ENCODE results near the gene AFG1L. TPM values are rescaled to one million over a fixed set of nuclear protein-coding genes. Genes with fewer than 3 reads are reported as not detected.
A peak's percentile ranks its signal among the peaks of the same experiment; 100 is the strongest.
"Not testable (repeated sequence)": the region's sequence is repeated elsewhere in the genome, so short reads cannot be mapped to it uniquely, and the experiment has no call there.

Gene AFG1L
- total RNA-seq, 1 donor from 2014 or later = 3.2 TPM

DNA sequence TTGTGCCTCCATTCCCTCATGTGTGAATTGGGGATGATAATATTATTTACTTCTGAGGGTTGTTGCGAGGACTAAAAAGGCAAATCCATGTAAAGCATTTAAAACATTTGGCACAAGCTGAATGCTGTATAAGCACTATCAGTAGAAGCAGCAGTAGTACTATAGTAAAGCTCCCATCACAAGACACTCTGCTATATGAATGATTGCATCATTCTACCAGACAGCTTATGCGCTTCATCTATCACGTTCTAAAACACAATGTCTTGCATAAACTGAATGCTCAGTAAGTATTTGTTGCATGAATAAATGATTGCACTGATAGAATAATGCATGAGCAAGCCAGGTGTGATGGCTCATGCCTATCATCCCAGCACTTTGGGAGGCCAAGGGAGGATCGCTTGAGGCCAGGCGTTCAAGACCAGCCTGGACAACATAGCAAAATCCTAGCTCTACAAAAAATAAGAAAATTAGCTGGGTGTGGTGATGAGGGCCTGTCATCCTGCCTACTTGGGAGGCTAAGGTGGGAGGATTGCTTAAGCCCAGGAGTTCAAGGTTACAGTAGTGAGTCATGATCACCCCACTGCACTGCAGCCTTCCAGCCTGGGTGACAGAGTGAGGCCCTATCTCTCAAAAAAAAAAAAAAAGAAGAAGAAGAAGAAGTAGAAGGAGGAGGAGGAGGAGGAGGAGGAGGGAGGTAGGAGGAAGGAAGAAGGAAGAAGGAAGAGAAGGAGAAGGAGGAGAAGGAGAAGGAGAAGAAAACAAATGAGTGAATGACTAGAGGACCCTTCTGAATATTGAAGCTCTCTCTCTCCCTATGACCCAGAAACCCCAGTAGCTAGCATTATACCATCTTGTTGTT lies 215.8 kb downstream of the AFG1L start:
- DNase-seq (ENCODE audit: low read depth in 2 of 2) = no peak

- DNase-seq (ENCODE audit: low read depth in 2 of 2) = peak; percentile 32 to 34
Observed at GRCh38 chr6:108518714-108519576, 224.1 kb downstream of the AFG1L start.

DNA sequence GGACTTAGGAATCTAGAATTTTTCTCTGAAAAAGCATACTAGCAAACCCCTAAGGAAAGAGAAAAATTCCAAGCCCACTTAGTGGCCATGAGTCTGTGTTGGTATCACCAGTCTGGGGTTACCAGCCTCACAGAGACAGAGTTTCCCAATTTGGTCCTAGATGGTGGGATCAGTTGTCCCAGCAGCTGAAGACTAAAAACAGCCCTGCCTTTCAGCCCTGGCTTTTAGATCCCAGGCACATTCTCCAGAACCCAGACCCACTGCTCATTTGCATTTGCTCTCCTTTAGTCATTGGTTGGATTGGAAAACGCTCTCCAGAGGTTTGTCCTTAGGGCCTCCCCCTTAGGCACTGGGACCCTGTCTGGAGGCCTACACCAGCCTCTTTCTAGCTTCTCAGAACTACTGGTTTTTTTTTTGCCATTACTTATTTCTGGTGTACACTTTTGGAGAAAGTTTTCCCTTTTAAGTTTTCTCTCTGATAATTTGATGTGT lies 226.8 kb downstream of the AFG1L start:
- no peak for DNase-seq (ENCODE audit: low read depth in 2 of 2)

GRCh38 chr6:108523697-108524096 lies 228.8 kb downstream of the AFG1L start:
- no peak for DNase-seq (ENCODE audit: low read depth in 2 of 2)

GRCh38 chr6:108524528-108525248 lies 229.8 kb downstream of the AFG1L start:
- no peak for DNase-seq (ENCODE audit: low read depth in 2 of 2)

DNA sequence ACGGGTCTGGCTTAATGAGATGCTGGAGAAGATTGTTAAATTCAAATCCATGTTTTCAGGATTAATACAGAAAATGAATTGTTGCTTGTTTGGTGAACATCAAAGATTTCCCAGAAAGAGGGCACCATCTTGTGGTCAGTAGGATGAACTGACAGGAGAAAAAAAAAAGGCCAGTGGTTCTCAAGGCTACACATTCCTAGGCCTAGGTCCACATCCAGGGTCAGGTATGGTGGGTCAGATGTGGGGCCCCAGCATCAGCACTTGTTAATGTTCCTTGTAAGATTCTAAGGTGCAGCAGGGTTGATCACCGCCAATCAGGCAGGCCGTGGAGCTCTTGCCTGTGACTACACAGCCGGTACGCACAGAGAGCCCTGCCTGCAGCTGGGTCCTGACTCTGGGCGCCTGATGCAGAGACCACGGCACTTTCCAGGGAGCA lies 231.9 kb downstream of the AFG1L start:
- DNase-seq (ENCODE audit: low read depth in 2 of 2) = peak; percentile 55 to 68

DNA sequence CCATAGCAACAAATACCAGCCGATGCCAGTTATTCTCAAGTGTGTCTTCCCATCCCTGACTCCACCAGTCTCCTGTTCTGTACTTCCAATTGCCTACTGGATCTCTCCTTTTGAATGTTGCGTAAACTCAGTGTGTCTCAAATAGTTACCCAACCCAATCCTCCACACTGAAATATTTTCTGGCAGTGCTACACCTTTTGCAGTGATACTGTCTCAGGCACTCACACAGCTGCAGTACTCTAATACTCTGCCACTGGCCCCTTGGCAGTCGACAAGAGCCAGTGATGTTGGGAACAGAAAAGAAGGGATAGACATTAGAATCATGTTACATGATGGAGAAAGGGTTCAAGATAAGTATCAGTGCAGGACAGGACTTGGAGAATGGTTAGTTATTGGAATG lies 234.0 kb downstream of the AFG1L start:
- DNase-seq (ENCODE audit: low read depth in 2 of 2) = no peak

DNA sequence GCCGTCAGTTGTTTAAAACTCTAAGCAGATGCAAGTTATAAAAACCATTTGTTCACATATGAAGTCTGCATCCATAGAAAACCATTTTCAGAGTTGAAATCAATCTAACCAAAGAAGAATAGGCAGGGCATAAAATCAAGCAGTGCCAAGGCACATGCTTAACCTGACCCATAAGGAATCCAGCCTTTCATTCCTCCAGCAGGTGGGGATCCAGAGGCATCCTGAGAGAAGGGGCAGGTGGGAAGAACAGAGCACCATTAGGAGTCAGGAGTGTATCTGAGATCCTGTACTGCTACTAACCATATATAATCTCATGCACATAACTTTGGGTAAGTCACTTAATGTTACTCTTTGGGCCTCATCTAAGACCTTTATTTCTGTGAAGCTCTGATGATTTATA lies 236.5 kb downstream of the AFG1L start:
- DNase-seq (ENCODE audit: low read depth in 2 of 2) = no peak

DNA sequence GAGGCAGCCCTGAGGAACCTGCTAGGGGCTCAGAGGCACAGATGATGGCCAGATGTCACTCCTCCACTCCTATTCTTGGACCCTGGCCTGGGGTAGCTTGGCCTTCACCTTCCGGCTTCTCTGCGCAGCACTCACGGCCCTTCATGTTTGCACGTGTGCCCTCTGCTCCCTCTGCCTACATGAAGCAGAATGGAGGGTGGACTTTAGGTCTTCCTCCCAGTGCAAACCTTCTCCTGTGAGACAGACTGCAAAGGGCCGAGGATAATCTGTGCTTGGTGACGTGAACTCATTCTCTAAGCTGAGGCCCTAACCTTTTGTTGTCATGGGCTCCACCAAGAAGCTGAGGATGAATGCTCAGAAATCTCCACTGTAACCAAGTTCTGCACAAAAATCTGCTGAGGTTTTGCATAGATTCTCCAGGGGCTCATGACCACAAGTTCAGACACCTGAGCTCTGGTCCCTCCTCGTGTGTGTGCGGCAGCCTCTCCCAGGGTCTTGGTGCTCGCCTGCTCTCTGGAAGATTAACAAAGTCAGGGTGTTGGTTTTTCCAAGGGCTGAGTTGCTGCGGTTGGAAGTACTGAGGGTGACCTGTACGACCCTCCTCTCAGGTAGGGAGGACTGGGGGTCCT lies 240.4 kb downstream of the AFG1L start:
- DNase-seq (ENCODE audit: low read depth in 2 of 2) = no peak

DNA sequence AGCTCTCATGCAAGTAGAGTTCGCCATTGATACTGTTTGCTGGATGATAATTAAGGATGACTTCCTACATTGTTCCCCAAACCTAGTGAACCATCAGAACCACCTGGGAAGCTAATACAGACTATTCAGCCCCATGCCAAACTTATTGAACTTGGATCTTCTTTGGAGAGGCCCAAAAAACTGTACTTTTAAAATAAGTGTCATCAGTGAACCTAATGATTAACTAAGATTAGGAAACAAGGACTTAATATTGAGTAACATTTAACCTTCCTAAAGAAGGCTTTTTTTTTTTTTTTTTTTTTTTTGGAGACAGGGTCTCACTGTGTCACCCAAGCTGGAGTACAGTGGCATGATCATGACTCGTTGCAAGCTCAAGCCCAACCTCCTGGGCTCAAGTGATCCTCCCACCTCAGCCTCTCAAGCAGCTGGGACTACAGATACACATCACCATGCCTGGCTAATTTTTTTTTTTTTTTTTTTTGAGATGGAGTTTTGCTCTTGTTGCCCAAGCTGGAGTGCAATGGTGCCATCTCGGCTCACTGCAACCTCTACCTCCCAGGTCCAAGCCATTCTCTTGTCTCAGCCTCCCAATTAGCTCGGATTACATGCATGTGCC lies 241.2 kb downstream of the AFG1L start:
- not testable (repeated sequence) for DNase-seq (ENCODE audit: low read depth in 2 of 2)

DNA sequence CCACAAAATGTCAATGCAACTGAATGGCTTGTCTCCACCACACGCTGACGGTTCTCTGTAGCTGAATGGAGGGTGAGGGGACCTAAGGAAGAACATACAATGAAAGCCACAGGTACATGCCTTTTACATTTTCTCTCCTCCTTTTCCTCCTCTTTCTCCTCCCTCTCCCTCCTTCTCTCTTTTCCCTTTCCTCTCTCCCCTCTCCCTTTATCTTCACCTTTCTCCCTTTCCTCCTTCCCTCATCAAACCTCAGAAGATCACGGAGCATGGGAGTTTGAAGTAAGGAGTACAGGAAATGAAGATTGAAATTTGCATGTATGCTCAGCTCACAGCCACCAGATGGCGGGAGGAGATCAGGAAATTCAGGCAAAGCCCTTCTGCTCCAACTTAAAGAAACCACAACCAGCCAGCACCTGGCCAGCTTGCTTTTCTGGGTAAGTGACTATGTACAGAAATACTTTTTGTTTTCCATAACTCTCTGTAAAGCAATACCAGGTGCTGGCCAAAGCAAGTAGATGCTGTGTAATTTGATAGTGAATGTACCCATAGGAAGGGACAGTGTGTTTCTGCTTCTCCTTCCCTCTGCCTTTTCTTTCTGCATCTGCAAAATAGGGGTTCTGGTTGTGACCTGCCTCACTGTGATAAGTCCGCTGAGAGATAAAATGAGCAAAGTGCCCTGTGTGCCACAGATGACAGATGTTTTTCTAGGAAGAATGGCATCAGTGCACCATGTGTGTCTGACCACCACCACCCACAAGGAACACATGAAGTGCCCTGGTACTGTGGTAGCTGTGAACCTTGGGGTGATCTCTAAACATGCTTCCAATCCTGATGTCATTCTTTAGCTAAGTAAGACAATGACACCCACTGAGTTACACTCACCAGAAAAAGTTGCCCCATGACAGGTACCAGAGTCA lies 247.2 kb downstream of the AFG1L start:
- peak; percentile 83 to 84 for DNase-seq (ENCODE audit: low read depth in 2 of 2)

DNA sequence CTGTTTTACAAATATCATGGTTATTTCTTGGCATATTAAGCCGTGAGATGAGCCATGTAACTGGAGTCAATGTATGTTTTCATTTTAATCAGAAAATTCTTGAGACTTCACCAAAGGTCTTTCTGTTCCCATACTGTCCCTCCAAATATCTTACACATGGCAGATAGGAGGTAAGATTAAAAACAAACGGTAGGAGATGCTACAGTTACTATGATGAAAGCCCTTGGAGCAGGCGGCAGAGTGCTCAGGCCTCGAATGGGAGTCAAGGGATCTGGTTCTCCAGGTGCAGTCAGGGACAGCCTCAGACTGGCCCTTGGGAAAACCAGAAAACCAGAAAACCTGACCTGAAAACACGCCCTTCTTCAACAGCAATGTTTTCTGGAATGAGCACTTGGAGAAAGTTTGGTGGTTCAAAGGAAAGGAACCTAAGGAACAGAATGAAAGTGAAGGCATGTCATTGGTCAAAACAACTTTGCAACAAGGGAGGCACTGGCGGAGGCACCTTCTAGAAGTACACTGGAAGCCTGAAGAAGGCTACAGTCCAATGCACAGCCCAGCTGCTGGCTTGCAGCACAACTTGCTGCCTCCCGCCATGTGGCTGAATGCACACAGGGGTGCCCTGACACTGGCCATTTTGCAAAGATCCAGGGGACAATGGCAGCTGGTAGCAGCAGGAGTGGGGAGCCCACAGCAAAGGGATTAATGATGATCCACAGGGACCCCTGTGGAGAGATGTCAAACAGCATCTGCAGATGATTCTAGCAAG lies 248.5 kb downstream of the AFG1L start:
- DNase-seq (ENCODE audit: low read depth in 2 of 2) = no peak

DNA sequence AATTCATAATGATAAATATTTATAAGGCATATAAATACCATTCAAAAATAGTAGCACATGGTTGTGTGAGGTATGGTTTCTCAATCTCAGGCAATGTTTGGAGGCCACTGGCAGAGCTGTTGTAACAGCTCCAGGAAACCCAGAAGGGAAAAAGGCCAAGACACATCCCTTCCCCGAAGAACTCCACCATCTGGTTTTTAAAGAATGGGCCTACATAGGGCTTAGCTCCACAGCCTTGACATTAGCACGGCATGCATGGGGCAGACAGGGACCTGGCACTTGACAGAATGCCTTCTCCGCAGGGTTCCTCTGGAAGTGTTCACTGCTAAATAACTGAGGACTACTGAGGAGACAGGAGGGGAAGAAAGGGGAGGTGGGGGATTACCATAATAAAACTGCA lies 249.8 kb downstream of the AFG1L start:
- no peak for DNase-seq (ENCODE audit: low read depth in 2 of 2)

DNA sequence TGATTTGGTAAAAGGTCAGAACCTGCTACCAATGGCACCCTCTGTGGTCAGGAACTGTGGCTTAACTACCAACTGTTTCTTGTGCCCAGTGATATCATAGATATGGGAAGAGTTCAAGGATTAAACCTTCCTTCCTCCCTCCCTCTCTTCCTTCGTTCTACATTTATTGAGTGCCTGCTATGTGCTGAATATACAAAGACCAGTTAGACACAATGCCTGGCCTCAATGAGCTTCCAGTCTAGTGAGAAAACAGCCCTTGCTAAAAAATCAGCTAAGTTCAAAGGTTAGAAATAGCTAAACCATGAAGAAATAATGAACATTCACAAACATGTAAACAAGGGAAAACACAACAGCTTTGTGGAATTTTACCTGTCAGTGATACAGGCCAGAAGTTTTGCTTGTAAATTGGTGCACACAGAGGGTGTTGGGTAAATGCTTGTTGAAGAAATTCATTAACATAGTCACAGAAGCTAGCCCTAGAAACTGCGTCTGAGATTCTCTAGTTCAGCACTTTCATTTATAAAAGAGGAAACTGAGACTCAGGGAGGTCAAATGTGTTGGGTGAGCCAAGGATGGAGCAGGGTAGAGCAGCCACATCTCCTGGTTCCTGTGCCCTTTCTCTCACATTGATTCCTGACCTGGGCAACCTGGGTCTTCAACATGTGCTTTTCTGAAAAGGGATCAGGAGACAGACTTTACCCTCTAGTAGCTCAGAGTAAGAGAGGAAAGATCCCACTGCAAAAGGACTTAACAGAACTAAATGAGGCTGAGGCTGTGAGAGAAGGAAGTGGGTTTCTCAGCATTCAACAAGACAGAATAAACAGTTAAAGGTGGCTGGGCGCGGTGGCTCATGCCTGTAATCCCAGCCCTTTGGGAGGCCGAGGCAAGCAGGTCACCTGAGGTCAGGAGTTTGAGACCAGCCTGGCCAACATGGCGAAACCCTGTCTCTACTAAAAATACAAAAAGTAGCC lies 251.5 kb downstream of the AFG1L start:
- no peak for DNase-seq (ENCODE audit: low read depth in 2 of 2)

DNA sequence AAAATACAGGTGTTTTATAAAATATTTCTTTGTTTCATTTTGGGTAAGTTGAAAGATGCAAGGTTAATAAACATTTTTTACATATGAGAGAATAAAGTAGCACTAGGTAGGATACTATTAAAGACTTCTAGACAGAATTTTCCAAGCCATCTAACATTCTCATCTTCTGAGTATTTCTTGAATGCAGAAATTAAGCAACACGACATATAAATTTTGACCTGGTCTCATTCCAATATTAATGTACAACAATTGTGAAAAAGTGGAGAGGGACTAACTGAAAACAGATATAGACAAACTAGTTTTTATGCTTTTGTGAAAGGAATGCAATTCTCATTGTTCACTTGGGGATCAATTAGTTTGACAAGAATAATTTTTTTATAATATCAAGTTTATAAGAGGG lies 254.4 kb downstream of the AFG1L start:
- no peak for DNase-seq (ENCODE audit: low read depth in 2 of 2)

GRCh38 chr6:108549741-108550140 lies 254.9 kb downstream of the AFG1L start:
- peak; percentile 7 to 41 for DNase-seq (ENCODE audit: low read depth in 2 of 2)

- no peak for DNase-seq (ENCODE audit: low read depth in 2 of 2)
Observed at GRCh38 chr6:108550256-108550655, 255.4 kb downstream of the AFG1L start.
